Measurements from ENCODE around the gene TOX2. TPM values are rescaled to one million over a fixed set of nuclear protein-coding genes. Genes with fewer than 3 reads are reported as not detected.
A peak's percentile ranks its signal among the peaks of the same experiment; 100 is the strongest.

The TOX2 gene
- total RNA-seq, 1 experiment from 2014 or later: 6.2 TPM

DNA sequence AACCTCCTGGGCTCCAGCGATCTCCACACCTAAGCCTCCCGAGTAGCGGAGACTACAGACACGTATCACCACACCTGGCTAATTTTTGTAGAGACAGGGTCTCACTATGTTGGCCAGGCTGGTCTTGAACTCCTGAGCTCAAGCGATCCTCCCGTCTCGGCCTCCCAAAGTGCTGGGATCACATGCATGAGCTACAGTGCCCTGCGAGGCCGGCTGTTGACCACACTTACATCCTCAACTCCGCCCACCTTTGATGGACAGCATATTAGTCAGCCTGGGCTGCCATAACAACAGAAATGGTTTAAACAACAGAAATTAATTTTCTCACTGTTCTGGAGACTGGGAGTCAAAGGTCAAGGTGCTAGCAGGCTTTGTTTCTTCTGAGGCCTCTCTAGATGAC is 164.6 kb downstream of the TOX2 start:
- Histone ChIP-seq H3K27ac (no peak overlapping the region), H3K9me3 (replicated peaks) (no peaks in the 10 kb centered on the region), H3K27me3 (replicated peaks) (no peaks in the 10 kb centered on the region), H3K36me3 (no peaks in the 10 kb centered on the region), H3K4me3 (no peak overlapping the region), H3K4me1 (replicated peaks) (peaks cover 10% of the 10 kb centered on the region)
- DNase-seq (ENCODE audit: low read depth in 1 of 2, low spot score in 2 of 2): no peak

DNA sequence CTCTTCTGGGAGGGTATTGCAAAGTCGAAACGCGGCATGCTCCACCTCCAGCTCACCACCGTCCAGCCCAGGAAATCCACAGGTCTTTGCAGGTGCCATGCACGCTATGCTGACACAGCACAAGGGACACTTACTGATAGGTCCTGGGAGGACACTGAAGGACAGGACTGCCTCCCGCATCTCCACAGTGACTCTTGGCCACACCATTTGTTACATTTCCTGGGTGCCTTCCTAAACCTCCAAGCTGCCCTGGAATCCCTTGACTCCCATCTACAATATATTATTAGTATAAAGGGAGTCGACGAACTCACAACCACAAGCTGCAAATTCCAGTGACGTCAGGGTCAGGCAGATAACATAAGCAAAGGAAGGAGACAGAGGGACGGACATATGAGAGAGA is 165.4 kb downstream of the TOX2 start:
- Histone ChIP-seq H3K36me3 (no peaks in the 10 kb centered on the region), H3K27ac (no peak overlapping the region), H3K9me3 (replicated peaks) (no peaks in the 10 kb centered on the region), H3K4me1 (replicated peaks) (peaks cover 6% of the 10 kb centered on the region), H3K4me3 (no peak overlapping the region), H3K27me3 (replicated peaks) (no peaks in the 10 kb centered on the region)
- DNase-seq (ENCODE audit: low read depth in 1 of 2, low spot score in 2 of 2): peak in 1 of 2 experiments; percentile 18

DNA sequence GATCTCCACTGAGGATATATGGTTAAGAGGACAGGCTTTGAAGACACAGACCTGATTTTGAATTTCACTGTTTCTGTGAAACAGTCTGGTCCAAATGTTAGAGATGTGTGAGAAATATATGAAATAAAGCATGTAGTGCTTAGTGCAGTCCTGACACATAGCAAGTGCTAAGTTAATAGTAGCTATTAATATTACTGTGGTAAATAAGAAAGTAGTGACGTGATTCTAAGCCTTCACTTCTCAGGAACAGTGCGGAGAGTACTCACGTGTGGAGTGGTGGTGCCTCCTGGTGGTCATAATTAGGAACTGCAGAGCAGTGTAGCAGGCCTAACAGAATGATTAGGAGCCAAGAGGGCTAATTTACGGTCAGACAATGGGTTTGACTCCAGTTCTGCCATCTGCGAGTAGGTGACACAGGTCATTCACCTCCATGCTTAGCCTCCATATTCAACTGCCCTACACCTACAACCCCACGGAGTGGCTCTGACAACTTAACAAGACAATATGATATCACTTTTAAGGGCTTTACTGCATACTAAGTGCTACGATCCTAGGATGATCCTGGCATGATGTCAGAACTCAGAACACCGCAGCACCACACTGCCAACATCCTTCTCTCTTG is 166.1 kb downstream of the TOX2 start:
- Histone ChIP-seq H3K9me3 (replicated peaks) (no peaks in the 10 kb centered on the region), H3K4me3 (no peak overlapping the region), H3K27me3 (replicated peaks) (no peaks in the 10 kb centered on the region), H3K4me1 (replicated peaks) (peaks cover 6% of the 10 kb centered on the region), H3K36me3 (no peaks in the 10 kb centered on the region), H3K27ac (no peak overlapping the region)
- peak; percentile 65 to 68 for DNase-seq (ENCODE audit: low read depth in 1 of 2, low spot score in 2 of 2)

DNA sequence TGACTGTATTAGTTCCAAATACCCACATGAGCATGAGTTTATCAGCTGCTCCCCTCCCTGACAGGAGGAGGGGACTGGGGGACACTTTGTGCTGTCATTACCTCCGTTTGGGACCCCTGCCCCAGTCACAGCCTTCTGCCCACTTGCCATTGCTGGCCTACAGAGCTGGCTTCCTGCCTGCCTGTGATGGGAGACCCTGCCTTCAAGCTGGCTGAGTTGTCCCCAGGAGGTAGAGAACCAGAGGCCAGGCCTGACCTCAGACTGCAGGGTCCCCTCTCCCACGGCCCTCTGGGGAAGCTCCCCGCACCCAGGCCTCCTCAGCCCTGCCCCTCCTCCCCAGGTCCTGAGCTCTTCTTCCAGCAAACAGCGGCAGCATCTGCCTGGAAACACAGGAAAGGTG is 166.8 kb downstream of the TOX2 start:
- H3K4me1 ChIP-seq (replicated peaks): peaks cover 6% of the 10 kb centered on the region
- no peaks in the 10 kb centered on the region for H3K27me3 ChIP-seq (replicated peaks)
- no peak for DNase-seq (ENCODE audit: low read depth in 1 of 2, low spot score in 2 of 2)
- no peaks in the 10 kb centered on the region for H3K36me3 ChIP-seq
- no peak overlapping the region for H3K27ac ChIP-seq
- H3K4me3 ChIP-seq: no peak overlapping the region
- H3K9me3 ChIP-seq (replicated peaks): no peaks in the 10 kb centered on the region

DNA sequence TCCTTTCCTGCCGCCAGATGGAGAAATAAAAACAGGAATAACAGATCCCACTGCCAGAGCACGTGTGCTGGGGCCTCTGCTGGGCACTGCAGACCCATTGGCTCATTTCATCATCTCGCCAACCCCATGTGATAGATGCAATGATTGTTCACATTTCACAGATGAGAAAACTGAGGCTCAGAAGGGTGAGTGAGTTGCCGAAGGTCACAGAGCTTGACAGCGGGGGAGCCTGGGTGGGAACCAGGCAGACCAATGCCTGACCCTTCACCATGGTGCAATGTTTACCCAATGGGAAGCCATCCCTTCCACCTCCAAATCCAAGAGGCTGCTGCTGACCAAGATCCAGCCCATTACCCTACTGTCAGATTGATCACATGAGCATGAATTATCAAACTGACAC is 167.2 kb downstream of the TOX2 start:
- no peaks in the 10 kb centered on the region for H3K27me3 ChIP-seq (replicated peaks)
- H3K36me3 ChIP-seq: no peaks in the 10 kb centered on the region
- H3K27ac ChIP-seq: no peak overlapping the region
- H3K9me3 ChIP-seq (replicated peaks): no peaks in the 10 kb centered on the region
- H3K4me3 ChIP-seq: no peak overlapping the region
- H3K4me1 ChIP-seq (replicated peaks): peaks cover 6% of the 10 kb centered on the region
- no peak for DNase-seq (ENCODE audit: low read depth in 1 of 2, low spot score in 2 of 2)

DNA sequence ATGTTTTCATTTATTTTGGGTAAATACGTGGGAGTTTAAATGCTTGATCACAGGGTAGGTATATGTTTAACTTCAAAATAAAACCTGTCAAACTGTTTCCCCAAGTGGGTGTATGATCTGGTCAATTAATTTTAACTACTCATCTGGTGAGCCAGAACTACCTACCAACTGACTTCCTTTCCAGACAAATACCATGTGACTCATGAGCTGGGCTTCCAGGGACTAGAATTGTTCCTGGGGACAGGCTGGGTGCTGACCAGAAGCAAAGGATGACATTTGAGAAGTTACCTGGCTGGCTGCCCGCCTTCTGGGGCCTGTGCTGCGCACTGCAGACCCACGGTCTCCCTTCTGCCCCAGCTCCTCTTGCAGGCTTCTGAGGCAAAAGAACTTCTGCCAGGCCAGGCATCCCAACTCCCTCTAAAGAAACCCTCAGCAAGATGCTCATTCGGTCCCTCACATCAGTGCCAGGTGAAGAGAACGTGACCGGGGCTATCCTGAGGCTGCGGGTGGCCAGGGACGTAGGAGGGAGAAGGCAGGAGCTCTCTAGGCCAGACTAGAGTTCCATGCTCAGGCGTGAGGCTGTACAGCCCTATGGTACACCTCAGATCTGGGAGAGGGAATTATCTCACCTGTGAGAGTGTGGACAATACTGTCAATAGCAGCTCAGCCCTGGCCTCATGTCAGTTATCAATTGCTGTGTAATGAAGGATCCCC is 168.7 kb downstream of the TOX2 start:
- Histone ChIP-seq H3K27me3 (replicated peaks) (no peaks in the 10 kb centered on the region), H3K27ac (no peak overlapping the region), H3K36me3 (no peaks in the 10 kb centered on the region), H3K4me3 (no peak overlapping the region), H3K4me1 (replicated peaks) (peaks cover 6% of the 10 kb centered on the region), H3K9me3 (replicated peaks) (no peaks in the 10 kb centered on the region)
- DNase-seq (ENCODE audit: low read depth in 1 of 2, low spot score in 2 of 2): no peak

DNA sequence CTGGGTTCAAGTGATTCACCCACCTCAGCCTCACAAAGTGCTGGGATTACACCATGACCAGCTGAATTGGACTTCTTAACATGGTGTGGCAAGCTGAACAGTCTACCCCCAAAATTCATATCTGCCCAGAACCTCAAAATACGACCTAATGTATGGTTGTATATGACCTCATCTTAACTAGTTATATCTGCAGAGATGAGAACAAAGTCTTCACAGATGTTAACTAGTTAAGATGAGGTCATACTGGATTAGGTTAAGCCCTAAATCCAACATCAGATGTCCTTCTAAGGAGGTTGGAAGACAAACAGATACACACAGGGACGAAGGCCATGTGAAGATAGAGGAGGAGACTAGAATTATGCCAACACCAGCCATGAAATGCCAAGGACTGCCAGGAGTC is 169.8 kb downstream of the TOX2 start:
- no peaks in the 10 kb centered on the region for H3K9me3 ChIP-seq (replicated peaks)
- no peaks in the 10 kb centered on the region for H3K36me3 ChIP-seq
- DNase-seq (ENCODE audit: low read depth in 1 of 2, low spot score in 2 of 2): no peak
- H3K27me3 ChIP-seq (replicated peaks): no peaks in the 10 kb centered on the region
- H3K27ac ChIP-seq: no peak overlapping the region
- no peak overlapping the region for H3K4me3 ChIP-seq
- H3K4me1 ChIP-seq (replicated peaks): peaks cover 6% of the 10 kb centered on the region

DNA sequence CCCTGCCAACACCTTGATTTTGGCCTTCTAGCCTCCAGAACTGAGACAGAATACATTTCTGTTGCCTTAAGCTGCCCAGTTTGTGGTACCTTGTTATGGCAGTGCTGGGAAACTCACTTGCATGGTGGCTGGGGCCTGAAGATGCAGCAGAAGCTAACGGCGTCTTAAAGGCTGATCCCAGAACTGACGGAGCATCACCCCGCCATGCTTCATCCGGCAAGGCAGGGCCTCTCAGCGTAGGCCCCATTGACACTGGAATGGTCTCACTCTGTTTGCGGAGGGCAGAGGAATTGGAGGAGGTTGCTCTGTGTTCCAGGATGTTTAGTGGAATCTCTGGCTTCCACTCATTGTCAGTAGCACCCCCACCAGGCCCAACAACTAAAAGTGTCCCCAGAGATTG is 170.2 kb downstream of the TOX2 start:
- DNase-seq (ENCODE audit: low read depth in 1 of 2, low spot score in 2 of 2): no peak
- H3K4me1 ChIP-seq (replicated peaks): peaks cover 6% of the 10 kb centered on the region
- H3K27me3 ChIP-seq (replicated peaks): no peaks in the 10 kb centered on the region
- no peaks in the 10 kb centered on the region for H3K36me3 ChIP-seq
- H3K27ac ChIP-seq: no peak overlapping the region
- no peak overlapping the region for H3K4me3 ChIP-seq
- H3K9me3 ChIP-seq (replicated peaks): no peaks in the 10 kb centered on the region

DNA sequence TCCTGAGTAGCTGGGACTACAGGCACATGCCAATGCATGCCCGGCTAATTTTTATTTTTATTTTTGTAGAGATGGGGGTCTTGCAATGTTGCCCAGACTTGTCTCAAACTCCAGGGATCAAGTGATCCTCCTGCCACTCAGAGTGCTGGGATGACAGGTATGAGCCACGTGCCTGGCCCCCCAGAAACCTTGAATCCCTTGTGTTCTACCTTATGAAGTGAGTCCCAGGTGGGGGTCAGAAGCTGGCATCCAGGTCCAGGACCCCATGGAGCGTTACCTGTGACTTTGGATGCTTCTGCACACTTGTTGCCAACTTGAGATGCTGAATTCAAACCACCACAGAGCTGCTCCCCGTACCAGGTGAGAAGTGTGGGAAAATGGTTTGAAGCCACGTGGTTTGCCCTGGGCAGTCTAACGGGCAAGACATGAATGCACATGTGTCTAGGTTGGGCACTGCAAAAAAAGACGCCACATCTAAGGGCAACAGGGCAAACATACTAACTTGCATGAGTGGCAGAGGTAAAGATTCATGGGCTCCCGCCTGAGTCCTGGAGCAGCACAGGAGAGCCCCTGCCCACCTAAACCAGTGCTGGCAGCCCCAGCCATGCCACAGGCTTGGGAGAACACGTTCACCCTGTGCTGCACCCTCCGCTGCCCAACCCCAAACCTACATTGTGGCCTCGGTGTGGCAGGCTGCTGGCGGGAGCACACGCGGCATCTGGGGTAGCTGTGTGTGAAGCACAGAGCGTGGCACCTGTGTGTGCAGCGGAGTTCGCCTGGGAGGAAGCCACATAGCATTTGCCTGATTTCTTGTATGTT is 171.2 kb downstream of the TOX2 start:
- Histone ChIP-seq H3K27ac (no peak overlapping the region), H3K27me3 (replicated peaks) (no peaks in the 10 kb centered on the region), H3K36me3 (no peaks in the 10 kb centered on the region), H3K4me1 (replicated peaks) (peaks cover 2% of the 10 kb centered on the region), H3K9me3 (replicated peaks) (no peaks in the 10 kb centered on the region), H3K4me3 (no peak overlapping the region)
- DNase-seq (ENCODE audit: low read depth in 1 of 2, low spot score in 2 of 2): no peak

DNA sequence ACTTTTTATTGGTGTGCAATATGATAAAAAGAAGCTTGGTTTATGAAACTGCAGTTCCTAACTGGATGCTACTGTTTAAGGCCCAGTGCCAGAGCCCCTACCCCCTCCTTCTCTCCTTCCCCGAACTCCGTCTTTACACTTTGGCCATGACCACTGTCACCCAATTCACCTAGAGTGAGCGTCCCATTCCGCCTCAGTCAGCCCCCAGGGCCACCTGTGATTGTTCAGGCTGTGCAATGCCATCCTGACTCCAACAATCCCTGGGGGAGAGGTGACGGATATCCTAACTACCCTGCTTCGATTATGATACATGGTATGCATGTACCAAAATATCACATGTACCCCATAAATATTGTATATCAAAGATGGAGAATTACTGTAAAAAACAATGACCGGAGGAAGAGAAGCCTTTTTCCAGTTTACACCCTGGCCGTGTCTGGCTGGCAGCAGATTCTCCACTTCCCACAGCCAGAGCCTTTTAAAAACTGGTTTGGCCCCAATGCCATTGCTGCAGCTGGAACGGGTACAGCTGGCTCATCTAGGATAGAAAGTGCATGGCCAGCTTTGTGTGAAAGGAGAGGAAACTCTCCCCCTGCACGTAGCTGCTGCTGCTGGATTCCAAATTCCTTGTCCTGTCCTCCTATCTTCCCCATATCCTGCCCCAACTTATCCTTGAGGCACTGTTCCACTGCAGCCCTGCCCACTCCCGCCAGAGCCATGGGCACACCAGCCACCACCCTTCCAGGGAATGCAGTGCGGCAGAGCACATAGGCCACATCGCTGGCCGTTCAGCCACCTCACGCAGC is 172.6 kb downstream of the TOX2 start:
- Histone ChIP-seq H3K4me3 (no peak overlapping the region), H3K36me3 (no peaks in the 10 kb centered on the region), H3K27ac (no peak overlapping the region), H3K27me3 (replicated peaks) (no peaks in the 10 kb centered on the region), H3K9me3 (replicated peaks) (no peaks in the 10 kb centered on the region), H3K4me1 (replicated peaks) (no peaks in the 10 kb centered on the region)
- no peak for DNase-seq (ENCODE audit: low read depth in 1 of 2, low spot score in 2 of 2)

DNA sequence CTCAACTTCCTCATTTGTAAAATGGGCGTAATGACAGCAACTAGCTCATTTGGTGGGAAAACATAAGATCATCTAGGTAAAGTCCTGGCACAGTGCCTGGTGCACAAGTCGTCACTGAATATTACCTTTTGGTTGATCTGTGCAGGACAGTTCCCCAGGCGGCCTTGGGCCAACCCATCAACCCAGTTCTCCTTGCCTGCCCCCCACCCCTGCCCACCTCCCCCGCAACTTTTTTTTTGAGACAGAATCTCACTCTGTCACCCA is 173.1 kb downstream of the TOX2 start:
- H3K9me3 ChIP-seq (replicated peaks): no peaks in the 10 kb centered on the region
- no peaks in the 10 kb centered on the region for H3K27me3 ChIP-seq (replicated peaks)
- H3K4me1 ChIP-seq (replicated peaks): no peaks in the 10 kb centered on the region
- no peak overlapping the region for H3K4me3 ChIP-seq
- no peak for DNase-seq (ENCODE audit: low read depth in 1 of 2, low spot score in 2 of 2)
- no peak overlapping the region for H3K27ac ChIP-seq
- no peaks in the 10 kb centered on the region for H3K36me3 ChIP-seq

DNA sequence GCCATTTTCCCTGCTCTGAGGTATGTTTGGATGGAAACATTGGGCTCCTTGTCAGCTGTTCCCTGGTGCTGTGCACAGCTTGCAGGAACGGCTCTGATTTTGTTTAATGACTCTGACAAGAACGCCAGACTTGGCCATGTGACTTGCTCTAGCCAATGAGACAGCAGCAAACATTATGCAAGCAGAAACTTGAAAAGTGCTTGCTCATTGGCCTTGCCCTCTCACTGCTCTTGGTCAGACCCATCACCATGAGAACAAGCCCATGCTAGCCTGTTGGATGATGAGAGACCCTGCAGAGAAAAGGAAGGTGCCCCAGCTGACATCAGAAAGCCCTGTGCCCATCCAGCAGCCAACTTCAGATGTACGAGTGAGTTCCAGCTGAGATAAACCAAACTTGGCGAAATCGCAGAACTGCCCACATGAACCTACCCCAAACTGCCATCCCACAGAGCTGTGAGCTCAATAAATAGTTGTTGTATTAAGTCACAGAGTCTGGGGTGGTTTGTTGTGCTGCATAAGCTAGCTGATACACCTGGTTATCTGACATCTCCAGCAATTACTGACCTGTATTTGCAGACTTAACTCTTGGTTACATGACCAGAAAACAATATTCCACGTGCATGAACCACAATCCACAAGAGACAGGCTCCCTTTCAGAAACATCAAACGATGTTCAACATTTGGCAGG is 175.5 kb downstream of the TOX2 start:
- no peaks in the 10 kb centered on the region for H3K4me1 ChIP-seq (replicated peaks)
- no peak overlapping the region for H3K4me3 ChIP-seq
- DNase-seq (ENCODE audit: low read depth in 1 of 2, low spot score in 2 of 2): peak in 1 of 2 experiments; percentile 34
- H3K9me3 ChIP-seq (replicated peaks): no peaks in the 10 kb centered on the region
- H3K36me3 ChIP-seq: no peaks in the 10 kb centered on the region
- no peak overlapping the region for H3K27ac ChIP-seq
- H3K27me3 ChIP-seq (replicated peaks): no peaks in the 10 kb centered on the region

DNA sequence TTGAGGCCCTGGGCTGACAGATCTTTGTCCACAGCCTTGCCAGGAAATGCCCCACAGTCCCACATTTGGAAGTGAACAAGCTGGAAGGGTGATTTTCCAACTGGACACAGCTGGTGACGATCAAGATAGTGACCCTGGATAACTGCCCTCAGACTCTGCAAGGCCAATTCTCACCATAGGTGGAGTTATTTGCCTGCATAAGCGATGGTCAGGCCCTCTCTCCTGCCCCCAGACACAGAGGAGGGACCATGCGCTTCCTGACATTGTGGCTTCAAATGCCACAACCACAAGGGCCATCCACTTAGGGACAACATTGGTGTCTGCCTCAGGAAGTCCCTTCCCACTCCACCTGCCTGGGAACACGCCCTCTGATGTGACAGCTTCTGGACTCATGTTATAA is 176.4 kb downstream of the TOX2 start:
- Histone ChIP-seq H3K4me3 (no peak overlapping the region), H3K36me3 (no peaks in the 10 kb centered on the region), H3K4me1 (replicated peaks) (no peaks in the 10 kb centered on the region), H3K27me3 (replicated peaks) (no peaks in the 10 kb centered on the region), H3K9me3 (replicated peaks) (no peaks in the 10 kb centered on the region), H3K27ac (no peak overlapping the region)
- no peak for DNase-seq (ENCODE audit: low read depth in 1 of 2, low spot score in 2 of 2)

All from SJSA1 (cell line).